PC-3 (cell line): ENCODE measurements around the gene IQCE. TPM values are rescaled to one million over a fixed set of nuclear protein-coding genes. Genes with fewer than 3 reads are reported as not detected.

Experiments used
- ATAC-seq: fragments of 200-7000 bp; cut with Tn5 transposase; 2 replicates; pipeline ENCODE4 v1.9.1; 2020; ENCODE audit warnings: mild to moderate bottlenecking, moderate library complexity
- BruUV-seq: library from RNA; stranded (reverse); fragments of 400-500 nt; replicated peaks from 2 replicates; lab custom pipeline; 2021; lab: Mats Ljungman, UMichigan
- CTCF ChIA-PET: fragments of 300-600 bp; sonication (Branson Sonifier 250); formaldehyde crosslinking; loops from one replicate; lab custom pipeline; 2022; ENCODE audit warnings: antibody characterized with exemption; lab: Charles Lee
- POLR2A ChIA-PET: fragments of 300-600 bp; sonication (Branson Sonifier 250); formaldehyde crosslinking; loops from one replicate; lab custom pipeline; 2022; ENCODE audit warnings: antibody characterized with exemption; ENCODE audit not compliant: unreplicated experiment; lab: Charles Lee
- DNase-seq: peaks from one replicate; pipeline ENCODE4 v3.0.0-alpha.2; 2015
- H2AFZ ChIP-seq: fragments of 300-600 bp; sonication (generic); 2 replicates; pipeline ENCODE4 v1.6.0; 2016; ENCODE audit warnings: antibody characterized with exemption, low read length
- H3F3A ChIP-seq: fragments of 300-600 bp; sonication (generic); one replicate; pipeline ENCODE4 v1.6.0; 2017; ENCODE audit warnings: antibody characterized with exemption, low read length, control low read depth, mild to moderate bottlenecking; ENCODE audit not compliant: unreplicated experiment
- H3K27ac ChIP-seq: fragments of 300-600 bp; sonication (generic); 2 replicates; pipeline ENCODE4 v1.5.1; 2016; ENCODE audit warnings: mild to moderate bottlenecking, low read length
- H3K27me3 ChIP-seq: fragments of 300-600 bp; sonication (generic); 2 replicates; pipeline ENCODE4 v1.6.1; 2016; ENCODE audit warnings: low read length, mixed read lengths
- H3K36me3 ChIP-seq: fragments of 300-600 bp; sonication (generic); 2 replicates; pipeline ENCODE4 v1.6.1; 2016; ENCODE audit warnings: low read depth, mixed run types, low read length, mixed read lengths
- H3K4me1 ChIP-seq: fragments of 300-600 bp; sonication (generic); 2 replicates; pipeline ENCODE4 v1.5.1; 2016; ENCODE audit warnings: low read length; ENCODE audit not compliant: insufficient read depth
- H3K4me2 ChIP-seq: fragments of 300-600 bp; sonication (generic); 2 replicates; pipeline ENCODE4 v1.6.0; 2016; ENCODE audit warnings: low read length
- H3K4me3 ChIP-seq: fragments of 300-600 bp; sonication (generic); 2 replicates; pipeline ENCODE4 v1.5.1; 2016; ENCODE audit warnings: mild to moderate bottlenecking, low read length, mixed read lengths
- H3K79me2 ChIP-seq: fragments of 300-600 bp; sonication (generic); 2 replicates; pipeline ENCODE4 v1.6.1; 2017; ENCODE audit warnings: low read length, mixed read lengths
- H3K9ac ChIP-seq: fragments of 300-600 bp; sonication (generic); 2 replicates; pipeline ENCODE4 v1.6.0; 2016; ENCODE audit warnings: mild to moderate bottlenecking, low read length
- H3K9me2 ChIP-seq: fragments of 300-600 bp; sonication (generic); replicated peaks from 2 replicates; pipeline ENCODE4 v1.6.1; 2016; ENCODE audit warnings: mixed run types, low read length, mixed read lengths
- H3K9me3 ChIP-seq: fragments of 300-600 bp; sonication (generic); 2 replicates; pipeline ENCODE4 v1.6.1; 2016; ENCODE audit warnings: low read length, mixed read lengths
- H4K20me1 ChIP-seq: fragments of 300-600 bp; sonication (generic); 2 replicates; pipeline ENCODE4 v1.6.1; 2016; ENCODE audit warnings: low read length, mixed read lengths
- EZH2 ChIP-seq: fragments of 300-600 bp; sonication (generic); IDR thresholded peaks from one replicate; pipeline ENCODE4 v1.6.1; 2017; ENCODE audit warnings: antibody characterized with exemption, mild to moderate bottlenecking, low read length; ENCODE audit not compliant: unreplicated experiment
- EZH2phosphoT487 ChIP-seq: fragments of 300-600 bp; sonication (generic); IDR thresholded peaks from 2 replicates; pipeline ENCODE4 v1.6.1; 2018; ENCODE audit warnings: mild to moderate bottlenecking, antibody characterized with exemption, low read length, borderline replicate concordance
- intact Hi-C: fragments of 100-400 bp; cut with micrococcal nuclease; formaldehyde crosslinking; loops from 2 replicates; pipeline ENCODE4 v1.9.0; 2023
- total RNA-seq: library from RNA; depleted of rRNA; stranded (reverse); fragments of >200 nt; gene quantifications from 2 replicates; pipeline ENCODE4 v1.2.3, GENCODE V29; 2014
- TF ChIP-seq, protein P1 (sequence below): fragments of 300-600 bp; sonication (generic); conservative IDR thresholded peaks from 2 replicates; pipeline ENCODE4 v1.5.1; 2017; ENCODE audit warnings: antibody characterized with exemption, low read depth, mild to moderate bottlenecking, low read length

The IQCE gene
- total RNA-seq, 1 experiment from 2014 or later: 9.7 TPM

DNA sequence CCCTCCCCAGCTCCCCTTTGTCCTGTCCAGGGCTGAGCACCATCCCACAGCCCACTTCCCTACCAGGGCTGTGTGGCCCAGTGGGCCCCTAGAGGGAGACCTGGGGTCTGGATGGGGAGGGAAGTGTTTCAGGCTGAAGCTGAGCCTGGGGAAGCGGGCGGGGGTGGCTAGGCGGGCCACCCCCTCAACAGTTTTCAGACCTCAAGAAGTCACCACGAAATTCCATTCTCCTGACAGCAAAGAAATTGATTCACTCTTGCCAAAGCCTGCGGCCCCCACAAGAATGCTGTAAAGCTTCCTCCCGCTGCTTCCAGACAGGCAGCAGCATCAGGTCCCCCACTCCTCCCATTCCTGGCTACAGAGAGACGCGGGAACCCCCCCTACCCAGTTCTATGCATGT lies 41.8 kb upstream of the IQCE start:
- ChIA-PET POLR2A (no interaction called here), CTCF (no interaction called here)
- no peaks in the 10 kb centered on the region for H4K20me1 ChIP-seq
- no peaks in the 10 kb centered on the region for H3K36me3 ChIP-seq
- H3K27ac ChIP-seq: no peak overlapping the region
- no peaks in the 10 kb centered on the region for H3K9me2 ChIP-seq
- H2AFZ ChIP-seq: no peak overlapping the region
- no peak overlapping the region for H3K9ac ChIP-seq
- intact Hi-C loops: loop anchor here (5.0 kb wide), 1 partner anchor 40 kb away; the partner anchor contains the start of gene GRIFIN
- no peak overlapping the region for H3K4me3 ChIP-seq
- DNase-seq (peak; percentile 71), ATAC-seq (no peak)
- peaks cover 7% of the 10 kb centered on the region; the same call in 1 of the 2 replicates for H3K79me2 ChIP-seq
- H3F3A ChIP-seq: no peaks in the 10 kb centered on the region
- H3K4me2 ChIP-seq: peak overlapping the region; percentile 34
- peaks cover 27% of the 10 kb centered on the region for H3K4me1 ChIP-seq
- no peaks in the 10 kb centered on the region for H3K27me3 ChIP-seq
- TF ChIP-seq, protein P1, sequence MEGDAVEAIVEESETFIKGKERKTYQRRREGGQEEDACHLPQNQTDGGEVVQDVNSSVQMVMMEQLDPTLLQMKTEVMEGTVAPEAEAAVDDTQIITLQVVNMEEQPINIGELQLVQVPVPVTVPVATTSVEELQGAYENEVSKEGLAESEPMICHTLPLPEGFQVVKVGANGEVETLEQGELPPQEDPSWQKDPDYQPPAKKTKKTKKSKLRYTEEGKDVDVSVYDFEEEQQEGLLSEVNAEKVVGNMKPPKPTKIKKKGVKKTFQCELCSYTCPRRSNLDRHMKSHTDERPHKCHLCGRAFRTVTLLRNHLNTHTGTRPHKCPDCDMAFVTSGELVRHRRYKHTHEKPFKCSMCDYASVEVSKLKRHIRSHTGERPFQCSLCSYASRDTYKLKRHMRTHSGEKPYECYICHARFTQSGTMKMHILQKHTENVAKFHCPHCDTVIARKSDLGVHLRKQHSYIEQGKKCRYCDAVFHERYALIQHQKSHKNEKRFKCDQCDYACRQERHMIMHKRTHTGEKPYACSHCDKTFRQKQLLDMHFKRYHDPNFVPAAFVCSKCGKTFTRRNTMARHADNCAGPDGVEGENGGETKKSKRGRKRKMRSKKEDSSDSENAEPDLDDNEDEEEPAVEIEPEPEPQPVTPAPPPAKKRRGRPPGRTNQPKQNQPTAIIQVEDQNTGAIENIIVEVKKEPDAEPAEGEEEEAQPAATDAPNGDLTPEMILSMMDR: no peak
- TF ChIP-seq EZH2phosphoT487: no peak
- BruUV-seq: no TSS peak
- H3K9me3 ChIP-seq: no peaks in the 10 kb centered on the region

DNA sequence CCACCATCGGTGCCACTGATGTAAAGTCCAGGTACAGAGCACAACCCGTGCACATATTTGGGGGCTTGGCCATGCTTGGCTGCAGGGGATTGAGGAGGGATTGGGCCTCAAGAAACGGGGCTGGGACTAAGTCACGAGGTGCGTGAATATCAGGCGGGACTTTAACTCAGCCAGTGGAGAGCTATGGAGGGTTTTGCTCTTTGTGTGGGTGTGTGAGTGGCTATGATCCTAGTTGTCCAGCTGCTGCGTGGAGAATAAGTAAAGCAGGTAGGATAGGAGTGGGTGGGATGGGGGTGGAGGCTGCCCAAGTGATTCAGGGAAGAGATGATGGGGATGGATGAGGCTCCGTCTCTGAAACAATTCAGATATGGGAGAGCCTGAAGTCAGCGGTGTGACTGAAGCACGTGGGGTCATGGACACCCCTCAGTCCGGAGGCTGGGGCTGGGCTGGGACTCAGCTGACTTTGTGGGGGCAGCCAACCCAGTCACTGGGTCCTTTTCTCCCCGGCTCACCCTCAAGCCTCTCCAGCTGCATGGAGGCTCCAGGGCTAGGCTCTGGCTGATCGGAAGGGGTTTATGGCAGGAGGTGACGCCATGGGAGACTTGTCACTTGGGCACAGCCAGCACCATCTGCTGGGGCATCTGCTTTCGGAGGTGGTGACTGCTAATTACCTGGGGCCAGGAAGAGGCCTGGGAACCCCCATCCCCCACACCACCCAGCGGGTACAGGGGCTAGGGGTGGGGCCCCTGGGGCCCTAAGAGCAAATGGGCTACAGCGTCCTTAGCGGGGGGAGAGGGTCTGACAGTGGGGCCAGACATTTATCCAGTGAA lies 40.9 kb upstream of the IQCE start:
- ATAC-seq: no peak
- H2AFZ ChIP-seq: no peak overlapping the region
- peaks cover 8% of the 10 kb centered on the region; the same call in 1 of the 2 replicates for H3K79me2 ChIP-seq
- no peaks in the 10 kb centered on the region for H3F3A ChIP-seq
- H3K9me2 ChIP-seq: no peaks in the 10 kb centered on the region
- H3K4me1 ChIP-seq: peaks cover 34% of the 10 kb centered on the region
- H3K4me3 ChIP-seq: no peak overlapping the region
- no peaks in the 10 kb centered on the region for H3K36me3 ChIP-seq
- TF ChIP-seq EZH2 (no peak), EZH2phosphoT487 (no peak)
- TF ChIP-seq, protein P1: no peak
- no peaks in the 10 kb centered on the region for H3K9me3 ChIP-seq
- H3K27ac ChIP-seq: no peak overlapping the region
- no peaks in the 10 kb centered on the region for H3K27me3 ChIP-seq
- H4K20me1 ChIP-seq: no peaks in the 10 kb centered on the region
- ChIA-PET POLR2A (no interaction called here), CTCF (no interaction called here)
- no peak for DNase-seq
- peak overlapping the region; percentile 34 for H3K4me2 ChIP-seq
- intact Hi-C loops: loop anchor here (5.0 kb wide), 1 partner anchor 41 kb away; the partner anchor contains the start of gene GRIFIN
- no TSS peak for BruUV-seq
- H3K9ac ChIP-seq: no peak overlapping the region

DNA sequence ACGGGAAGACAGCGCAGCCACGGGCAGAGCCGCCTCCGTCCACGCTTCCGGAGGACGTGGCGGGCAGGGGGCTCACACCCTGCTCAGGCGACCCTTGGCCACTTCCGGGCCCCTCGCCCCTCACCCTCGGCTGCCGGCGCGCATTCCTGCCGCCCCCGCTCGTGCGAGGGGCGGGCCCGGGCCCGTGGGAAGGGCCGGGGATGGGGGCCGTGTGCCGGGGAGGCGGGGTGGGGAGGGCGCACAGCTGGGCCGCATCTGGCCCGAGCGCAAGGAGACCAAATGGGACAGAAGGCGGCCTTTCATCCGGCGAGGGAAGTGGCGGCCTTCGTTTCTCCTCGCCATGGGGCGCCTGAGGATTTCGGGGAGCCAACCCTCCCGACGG lies 40.1 kb upstream of the IQCE start:
- TF ChIP-seq EZH2: no peak
- TF ChIP-seq, protein P1: no peak
- no peak for TF ChIP-seq EZH2phosphoT487
- Histone ChIP-seq H3K27ac (no peak overlapping the region), H3K4me3 (no peak overlapping the region; the same call in 1 of the 2 replicates), H4K20me1 (no peaks in the 10 kb centered on the region), H3K79me2 (peaks cover 8% of the 10 kb centered on the region; the same call in 1 of the 2 replicates), H2AFZ (peak overlapping the region; percentile 73), H3K27me3 (no peaks in the 10 kb centered on the region), H3K9me2 (no peaks in the 10 kb centered on the region), H3K4me2 (peak overlapping the region; percentile 79), H3K4me1 (peaks cover 42% of the 10 kb centered on the region), H3K9me3 (no peaks in the 10 kb centered on the region), H3K36me3 (no peaks in the 10 kb centered on the region), H3F3A (no peaks in the 10 kb centered on the region), H3K9ac (no peak overlapping the region)
- DNase-seq (no peak), ATAC-seq (no peak)
- intact Hi-C loops: loop anchor here (5.0 kb wide), 1 partner anchor 41 kb away; the partner anchor contains the start of gene GRIFIN
- no TSS peak for BruUV-seq
- ChIA-PET CTCF (interaction anchor here (0.7 kb wide), 1 partner anchor 17 kb away, joined by 3 read pairs; no protein-coding TSS in a partner anchor), POLR2A (no interaction called here)
